Stimulated activated naive CD8-positive, alpha-beta T cell treated with anti-CD3 and anti-CD28 coated beads, Interleukin-15, Interleukin-2, amounts not matched to agents 100 U/mL and 50 U/mL, for 24 hours (primary cell): ENCODE measurements around the gene PRORP.
"Not testable (repeated sequence)": the region's sequence is repeated elsewhere in the genome, so short reads cannot be mapped to it uniquely, and the experiment has no call there.

Experiments
- ATAC-seq: fragments of 150-1000 bp; cut with Tn5 transposase; one replicate; pipeline ENCODE4 v1.10.0; 2021
- DNase-seq: peaks from one replicate; pipeline ENCODE4 v3.0.0; 2021

The PRORP gene

DNA sequence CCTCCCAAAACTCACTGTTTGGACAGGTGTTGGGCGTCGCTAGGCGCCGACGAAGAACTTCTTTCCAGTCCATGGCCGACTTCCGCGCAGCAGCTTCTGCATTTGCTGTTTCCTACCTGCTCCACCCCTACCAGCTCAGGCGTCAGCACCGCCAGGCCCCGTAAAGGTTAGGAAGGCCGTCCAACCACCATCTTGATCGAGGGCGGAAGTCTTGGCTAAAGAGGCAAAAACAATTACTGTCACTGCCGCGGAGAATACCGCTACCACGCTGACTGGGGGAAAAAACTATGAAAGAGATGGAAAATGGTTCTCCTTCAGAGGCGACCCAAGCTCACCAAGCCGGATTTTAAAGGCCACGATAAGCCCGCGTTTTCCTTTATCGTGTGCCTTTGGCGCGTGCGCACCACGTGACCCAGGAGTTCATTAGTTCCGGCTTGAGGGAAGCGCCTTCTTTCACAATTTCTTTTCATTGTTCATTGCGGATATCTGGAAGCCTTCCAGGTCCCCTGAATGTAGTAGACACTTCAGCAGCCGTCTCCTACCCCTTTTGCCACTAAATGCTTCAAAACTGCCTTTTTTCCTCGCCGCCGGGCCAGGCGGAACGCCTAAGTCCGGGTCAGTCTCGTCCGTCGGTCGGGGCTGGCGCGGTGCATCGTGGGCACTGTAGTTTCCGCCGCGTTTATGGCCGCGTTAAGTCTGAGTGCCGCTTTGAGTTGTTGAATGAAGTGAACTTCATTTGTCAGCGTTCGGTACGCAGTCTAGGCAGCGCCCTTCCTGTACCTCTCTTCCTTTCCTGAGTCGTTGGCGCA is at the start of gene PRORP, which contains the start of gene PPP2R3C:
PRORP (plus strand) TSS at position 666 of the 809 bp plus-strand sequence. CDS start 694 bp downstream, outside the sequence.
PPP2R3C (minus strand) TSS at position 104 of the 809 bp plus-strand sequence; CDS start at position 73, 31 bp downstream.
- ATAC-seq (peak; percentile 90), DNase-seq (peak; percentile 86)

DNA sequence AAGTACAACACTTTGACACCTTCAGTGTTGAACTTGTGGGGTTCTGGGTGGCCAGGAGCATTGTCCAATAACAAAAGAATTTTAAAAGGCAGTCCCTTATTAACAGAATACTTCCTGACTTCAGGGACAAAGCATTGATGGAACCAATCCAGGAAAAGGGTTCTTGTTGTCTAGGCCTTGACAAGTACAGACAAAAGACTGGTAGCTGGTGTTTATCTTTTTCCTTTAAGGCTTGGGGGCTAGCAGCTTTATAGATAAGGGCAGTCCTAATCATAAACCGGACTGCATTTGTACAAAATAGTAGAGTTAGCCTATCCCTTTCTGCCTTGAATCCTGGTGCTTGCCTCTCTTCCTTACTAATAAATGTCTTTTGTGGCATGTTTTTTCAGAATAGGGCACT is 48.9 kb upstream of the PRORP start:
- no peak for DNase-seq

DNA sequence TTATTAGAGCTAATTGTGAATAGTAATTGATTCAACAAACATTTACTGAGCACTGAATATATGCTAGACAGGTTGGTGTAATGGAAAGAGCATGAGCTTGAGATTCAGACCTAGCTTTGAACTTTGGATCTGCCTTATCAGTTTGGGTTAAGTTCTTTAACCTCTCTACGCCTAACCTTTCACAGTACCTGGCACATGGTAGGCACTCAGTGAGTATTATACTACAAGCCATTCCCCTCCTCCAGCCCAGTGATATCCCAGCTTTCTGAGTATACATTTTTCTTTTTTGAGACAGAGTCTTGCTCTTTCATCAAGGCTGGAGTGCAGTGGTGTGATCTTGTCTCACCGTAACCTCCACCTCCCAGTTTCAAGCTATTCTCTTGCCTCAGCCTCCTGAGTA is 44.3 kb upstream of the PRORP start:
- DNase-seq (no peak), ATAC-seq (no peak)

More for the DNA sequence above, 48.9 kb upstream of the PRORP start:
- ATAC-seq = no peak

DNA sequence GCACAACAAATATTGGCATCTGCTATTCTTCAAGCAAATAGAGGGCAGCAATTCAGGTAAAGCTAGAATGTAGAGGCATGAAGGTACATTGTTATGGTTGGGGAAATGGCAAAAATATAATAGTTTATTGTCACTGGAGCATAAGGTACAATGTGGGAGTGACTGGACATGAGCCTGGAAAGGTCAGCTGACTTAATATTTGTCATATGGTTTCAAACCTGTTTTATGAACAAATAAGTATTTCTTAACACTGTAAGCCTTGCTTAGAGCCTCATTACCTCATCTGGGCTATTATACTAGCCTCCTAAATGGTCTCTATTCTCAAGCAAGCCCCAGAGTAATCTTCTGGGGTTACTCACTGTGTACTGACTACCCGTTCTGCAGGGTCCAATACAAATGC is 42.6 kb upstream of the PRORP start:
- DNase-seq = no peak
- ATAC-seq = no peak

DNA sequence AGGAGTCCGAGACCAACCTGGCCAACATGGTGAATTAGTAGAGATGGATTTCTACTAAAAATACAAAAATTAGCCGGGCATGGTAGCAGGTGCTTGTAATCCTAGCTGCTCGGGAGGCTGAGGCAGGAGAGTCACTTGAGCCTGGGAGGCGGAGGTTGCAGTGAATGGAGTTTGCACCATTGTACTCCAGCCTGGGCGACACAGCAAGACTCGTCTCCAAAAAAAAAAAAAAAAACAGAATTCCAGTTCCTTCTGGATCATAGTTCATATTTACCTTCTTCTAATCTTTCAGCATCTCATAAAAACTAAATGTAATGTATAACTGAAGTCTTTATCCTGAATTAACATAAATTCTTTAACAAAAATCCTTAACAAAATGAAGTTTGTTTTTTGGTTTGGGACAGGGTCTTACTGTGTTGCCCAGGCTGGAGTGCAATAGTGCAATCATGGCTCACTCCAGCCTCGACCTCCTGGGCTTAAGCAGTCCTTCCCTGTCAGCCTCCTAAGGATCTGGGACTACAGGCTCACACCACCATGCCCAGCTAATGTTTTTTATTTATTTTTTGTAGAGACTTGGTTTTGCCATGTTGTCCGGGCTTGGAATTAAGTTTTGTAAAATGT is 38.7 kb upstream of the PRORP start:
- DNase-seq (no peak), ATAC-seq (no peak)

DNA sequence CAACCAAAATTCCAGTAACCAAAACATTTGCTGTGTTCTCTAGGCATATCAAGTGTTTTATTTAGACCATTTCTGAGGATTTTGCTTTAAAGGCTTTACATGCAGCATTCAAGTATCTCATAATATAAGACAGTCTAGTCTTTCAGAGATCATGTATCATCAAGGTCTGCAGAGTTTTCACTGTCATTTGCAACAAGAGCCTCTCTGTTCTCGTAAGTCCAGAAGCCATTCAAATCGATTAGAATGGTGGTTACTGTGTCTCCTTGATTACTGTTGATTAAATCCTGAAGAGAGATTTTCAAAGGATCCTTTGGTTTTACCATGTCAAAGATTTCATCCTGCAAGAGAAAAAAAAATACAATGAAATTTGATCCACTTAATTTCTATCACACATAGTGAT is 36.9 kb upstream of the PRORP start:
- DNase-seq (no peak), ATAC-seq (no peak)

DNA sequence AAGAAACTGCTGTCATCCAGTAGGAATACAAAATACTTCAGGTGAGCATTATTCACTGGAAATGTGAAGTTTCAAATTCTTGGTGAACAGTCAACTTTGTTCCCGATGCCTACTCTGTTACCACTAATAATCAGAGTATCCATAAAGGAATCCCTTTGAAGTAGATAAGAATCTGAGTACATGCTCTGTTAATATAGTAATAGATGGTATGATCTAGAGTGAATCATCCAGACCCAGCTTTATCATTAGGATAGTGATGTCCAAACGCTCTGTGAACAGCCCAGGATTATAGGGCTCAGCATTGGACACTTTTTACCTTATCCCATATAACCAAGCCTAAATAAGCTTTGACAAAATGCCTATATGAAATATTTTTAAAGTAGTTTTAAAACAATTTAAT is 33.8 kb upstream of the PRORP start:
- ATAC-seq (no peak), DNase-seq (no peak)

DNA sequence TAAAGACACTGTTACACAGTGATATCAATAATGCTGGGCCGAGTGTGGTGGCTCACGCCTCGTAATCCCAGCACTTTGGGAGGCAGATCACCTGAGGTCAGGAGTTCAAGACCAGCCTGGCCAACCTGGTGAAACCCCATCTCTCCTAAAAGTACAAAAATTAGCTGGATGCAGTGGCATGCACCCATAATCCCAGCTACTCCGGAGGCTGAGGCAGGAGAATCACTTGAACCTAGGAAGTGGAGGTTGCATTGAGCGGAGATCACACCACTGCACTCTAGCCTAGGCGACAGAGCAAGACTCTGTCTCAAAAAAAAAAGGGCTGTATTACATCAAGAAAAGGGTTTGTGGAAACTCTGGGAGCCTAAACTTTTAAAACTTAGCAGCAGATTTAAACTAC is 27.7 kb upstream of the PRORP start:
- DNase-seq, ATAC-seq: not testable (repeated sequence)

DNA sequence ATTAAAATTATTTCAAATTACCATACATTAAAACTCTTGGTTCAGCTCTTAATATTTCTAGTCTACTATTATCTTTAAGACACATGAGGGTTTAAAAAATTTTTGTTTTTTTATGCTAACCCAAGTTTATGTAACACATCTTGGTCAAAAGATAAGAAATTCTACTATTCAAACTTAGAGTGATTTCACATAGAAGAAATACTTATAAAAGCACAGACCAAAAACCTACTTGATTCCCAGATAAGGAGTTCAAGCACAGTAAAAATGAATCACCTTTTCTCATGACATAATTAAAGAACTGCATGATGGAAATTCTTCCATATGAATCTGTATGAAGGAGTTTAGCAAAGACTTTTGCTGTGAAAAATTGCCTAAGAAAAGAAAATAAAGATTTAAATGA is 14.5 kb upstream of the PRORP start:
- no peak for ATAC-seq
- DNase-seq = no peak

DNA sequence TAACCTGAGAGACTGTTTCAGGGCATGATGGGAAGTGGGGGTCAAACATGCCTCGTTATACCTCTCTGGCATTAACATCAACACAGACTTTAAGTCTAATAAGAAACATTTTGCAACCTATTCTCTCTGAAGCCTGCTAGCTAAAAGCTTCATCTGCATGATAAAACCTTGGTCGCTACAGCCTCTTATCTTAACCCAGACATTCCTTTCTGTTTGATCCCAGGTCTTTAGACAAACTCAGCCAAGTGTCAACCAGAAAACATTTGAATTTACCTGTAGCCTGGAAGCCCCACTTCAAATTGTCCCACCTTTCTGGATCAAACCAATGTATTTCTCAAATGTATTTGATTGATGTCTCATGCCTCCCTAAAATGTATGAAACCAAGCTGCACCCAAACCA is 9.7 kb upstream of the PRORP start:
- DNase-seq (no peak), ATAC-seq (no peak)

DNA sequence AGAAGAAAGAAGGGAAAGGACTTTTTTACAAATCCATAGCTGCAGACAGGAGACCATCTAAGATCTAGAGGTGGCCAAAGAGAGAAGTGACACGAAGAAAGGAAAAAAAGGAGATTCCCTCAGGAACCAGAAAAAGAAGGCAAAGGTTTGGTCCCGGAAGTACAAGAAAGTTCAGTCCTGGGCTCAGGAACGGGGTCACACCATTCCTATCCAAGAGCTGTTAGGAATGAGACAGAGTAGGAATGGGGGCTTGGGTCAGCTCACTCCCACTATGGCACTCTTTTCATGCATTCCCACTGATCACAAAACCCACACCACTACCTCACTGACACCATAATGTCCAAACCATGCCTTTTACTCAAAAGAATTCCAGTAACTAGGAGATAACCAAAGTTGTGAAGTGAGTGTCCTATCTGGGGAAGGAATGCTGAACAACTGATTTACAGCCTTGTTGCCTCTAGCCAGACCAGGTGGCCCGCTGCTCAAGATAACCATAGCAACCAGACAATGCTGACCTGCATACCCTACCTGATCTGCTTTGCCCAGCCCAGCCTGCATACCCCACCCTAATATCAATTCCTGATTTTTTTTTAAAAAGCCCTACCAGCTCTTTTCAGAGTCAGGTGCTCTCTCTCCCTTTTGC is 8.9 kb upstream of the PRORP start:
- DNase-seq = no peak
- ATAC-seq = no peak

DNA sequence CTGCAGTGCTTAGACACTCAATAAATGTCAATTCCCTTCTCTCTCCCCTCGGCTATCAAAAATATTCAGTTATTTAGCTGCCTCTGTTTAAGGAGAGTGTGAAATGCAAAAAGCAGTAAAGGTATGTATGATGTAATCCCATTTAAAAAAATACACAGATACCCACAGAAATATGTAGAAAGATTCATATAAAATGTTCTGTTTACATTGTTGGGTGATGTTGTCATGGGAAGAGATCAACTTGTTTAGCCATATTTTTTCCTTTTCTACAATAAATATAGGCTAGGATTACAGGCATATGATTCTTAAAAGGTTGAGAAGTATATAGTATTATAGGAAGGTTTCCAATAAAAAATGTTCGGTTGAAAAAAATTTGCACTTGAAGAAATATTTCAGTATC is 8.3 kb upstream of the PRORP start:
- no peak for DNase-seq
- no peak for ATAC-seq

DNA sequence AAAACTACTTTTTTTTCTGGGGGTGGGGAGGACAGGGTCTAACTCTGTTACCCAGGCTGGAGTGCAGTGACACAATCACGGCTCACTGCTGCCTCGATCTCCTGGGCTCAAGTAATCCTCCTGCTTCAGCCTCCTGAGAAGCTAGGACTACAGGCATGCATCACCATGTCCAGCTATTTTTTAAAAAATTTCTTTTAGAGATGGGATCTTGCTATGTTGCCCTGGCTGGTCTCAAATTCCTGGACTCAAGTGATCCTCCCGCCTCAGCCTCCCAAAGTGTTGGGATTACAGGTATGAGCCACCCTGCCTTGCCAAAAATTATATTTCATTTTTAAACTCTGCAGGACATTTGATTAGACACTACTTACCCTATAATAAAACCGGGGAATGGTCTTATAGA is 6.1 kb upstream of the PRORP start:
- no peak for DNase-seq

DNA sequence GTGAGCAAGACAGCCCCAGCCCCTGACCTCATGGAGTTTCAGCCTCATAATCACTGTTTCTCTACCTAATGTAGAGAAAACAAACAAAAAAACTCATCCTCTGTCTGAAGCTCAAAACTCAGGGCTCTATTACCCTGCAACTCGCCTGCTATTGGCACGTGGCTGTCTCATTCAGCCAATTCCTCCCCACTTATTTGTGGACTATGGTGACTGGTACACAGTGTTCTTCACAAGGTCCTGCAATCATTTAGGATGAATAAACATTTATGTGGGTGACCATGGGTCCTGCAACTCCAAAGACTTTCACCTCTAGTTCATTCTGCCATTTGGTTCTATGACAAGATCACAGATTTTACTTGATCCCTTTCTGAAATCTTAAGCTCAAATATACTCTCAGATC is 5.2 kb upstream of the PRORP start:
- no peak for DNase-seq
- no peak for ATAC-seq

More for the DNA sequence above, 6.1 kb upstream of the PRORP start:
- no peak for ATAC-seq

DNA sequence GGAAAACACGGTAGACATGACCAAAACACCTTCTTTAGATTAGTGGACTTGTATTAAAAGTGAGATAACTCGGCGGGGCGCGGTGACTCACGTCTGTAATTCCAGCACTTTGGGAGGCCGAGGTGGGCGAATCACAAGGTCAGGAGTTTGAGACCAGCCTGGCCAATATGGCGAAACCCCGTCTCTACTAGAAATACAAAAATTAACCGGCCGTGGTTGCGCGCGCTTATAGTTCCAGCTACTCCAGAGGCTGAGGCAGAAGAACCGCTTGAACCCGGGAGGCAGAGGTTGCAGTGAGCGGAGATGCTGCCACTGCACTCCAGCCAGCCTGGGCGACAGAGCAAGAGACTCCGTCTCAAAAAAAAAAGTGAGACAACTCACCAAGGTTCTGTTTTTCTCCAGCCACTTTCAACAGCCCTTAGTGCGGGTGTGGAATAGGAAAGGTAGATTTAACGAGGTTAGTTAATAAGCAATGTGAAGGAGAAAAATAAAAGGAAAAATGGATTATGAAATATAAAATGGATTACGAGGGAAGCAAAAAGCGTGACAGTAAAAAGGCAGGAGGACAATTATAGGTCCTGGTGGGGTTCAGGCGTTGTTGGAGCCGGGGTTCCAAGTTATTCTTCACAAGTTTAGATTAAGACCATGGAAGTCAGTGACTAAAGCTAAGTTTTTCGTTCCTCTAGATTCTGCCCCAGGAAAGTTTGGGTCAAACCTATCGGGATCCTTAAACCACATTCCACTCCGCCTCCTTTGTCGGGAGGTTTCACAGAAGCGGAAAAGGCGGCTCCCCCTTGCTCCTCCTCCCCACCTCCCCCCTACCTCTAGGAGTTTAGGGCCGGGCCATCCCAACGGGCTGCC is 1.1 kb upstream of the PRORP start:
- DNase-seq (peak; percentile 16), ATAC-seq (no peak)

DNA sequence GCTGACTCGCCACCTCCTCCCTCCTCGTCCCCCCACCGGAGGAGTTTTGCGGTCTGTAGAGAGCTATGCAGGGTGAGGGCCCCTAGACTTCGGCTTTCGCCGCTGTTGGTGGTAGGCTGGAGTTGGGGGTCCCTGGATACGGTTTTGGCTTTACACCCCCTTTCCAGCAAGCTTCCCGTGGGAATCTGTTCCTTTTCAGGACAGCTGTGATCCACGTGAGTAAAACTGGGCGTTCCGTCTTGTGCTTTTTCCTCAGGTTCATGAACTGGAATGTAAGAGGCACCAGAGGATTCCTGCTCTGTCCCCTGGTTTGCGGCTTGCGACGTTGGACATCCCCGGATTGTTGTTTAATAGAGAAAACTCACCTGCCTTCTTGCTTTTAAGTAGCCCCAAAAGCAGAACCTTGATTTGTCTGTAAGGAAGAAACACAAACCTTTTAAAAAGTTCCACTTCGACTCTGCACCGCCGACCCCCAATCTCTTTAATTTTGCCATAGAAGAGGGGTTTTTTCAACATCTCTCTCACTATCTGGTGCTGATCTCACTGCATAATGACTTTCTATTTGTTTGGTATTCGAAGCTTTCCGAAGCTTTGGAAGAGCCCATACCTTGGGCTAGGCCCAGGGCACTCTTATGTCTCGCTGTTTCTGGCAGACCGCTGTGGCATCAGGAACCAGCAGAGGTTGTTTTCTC is 490 bp downstream of the PRORP start:
- DNase-seq = peak; percentile 12
- ATAC-seq = no peak

DNA sequence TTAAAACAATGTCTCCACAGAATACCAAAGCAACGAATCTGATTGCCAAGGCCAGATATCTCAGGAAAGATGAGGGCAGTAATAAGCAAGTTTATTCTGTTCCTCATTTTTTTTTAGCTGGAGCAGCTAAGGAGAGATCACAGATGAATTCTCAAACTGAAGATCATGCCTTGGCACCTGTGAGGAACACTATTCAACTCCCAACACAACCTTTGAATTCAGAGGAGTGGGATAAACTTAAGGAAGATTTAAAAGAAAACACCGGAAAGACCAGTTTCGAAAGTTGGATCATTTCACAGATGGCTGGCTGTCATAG is 994 bp downstream of the PRORP start:
- ATAC-seq = no peak
- no peak for DNase-seq

DNA sequence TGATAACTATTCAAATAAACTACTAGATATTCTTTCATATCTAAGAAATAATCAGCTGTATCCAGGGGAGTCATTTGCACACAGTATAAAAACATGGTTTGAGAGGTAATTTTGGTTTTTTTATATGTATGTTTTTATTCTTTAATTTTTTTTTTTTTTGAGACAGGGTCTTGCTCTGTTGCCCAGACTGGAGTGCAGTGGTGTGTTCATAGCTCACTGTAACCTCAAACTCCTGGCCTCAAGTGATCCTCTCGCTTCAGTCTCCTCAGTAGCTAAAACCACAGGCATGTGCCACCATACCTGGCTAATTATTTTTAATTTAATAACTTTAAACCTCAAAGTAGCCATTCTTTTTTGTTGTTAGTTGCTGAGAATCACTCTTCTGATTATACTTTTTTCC is 1.8 kb downstream of the PRORP start:
- ATAC-seq (no peak), DNase-seq (no peak)

DNA sequence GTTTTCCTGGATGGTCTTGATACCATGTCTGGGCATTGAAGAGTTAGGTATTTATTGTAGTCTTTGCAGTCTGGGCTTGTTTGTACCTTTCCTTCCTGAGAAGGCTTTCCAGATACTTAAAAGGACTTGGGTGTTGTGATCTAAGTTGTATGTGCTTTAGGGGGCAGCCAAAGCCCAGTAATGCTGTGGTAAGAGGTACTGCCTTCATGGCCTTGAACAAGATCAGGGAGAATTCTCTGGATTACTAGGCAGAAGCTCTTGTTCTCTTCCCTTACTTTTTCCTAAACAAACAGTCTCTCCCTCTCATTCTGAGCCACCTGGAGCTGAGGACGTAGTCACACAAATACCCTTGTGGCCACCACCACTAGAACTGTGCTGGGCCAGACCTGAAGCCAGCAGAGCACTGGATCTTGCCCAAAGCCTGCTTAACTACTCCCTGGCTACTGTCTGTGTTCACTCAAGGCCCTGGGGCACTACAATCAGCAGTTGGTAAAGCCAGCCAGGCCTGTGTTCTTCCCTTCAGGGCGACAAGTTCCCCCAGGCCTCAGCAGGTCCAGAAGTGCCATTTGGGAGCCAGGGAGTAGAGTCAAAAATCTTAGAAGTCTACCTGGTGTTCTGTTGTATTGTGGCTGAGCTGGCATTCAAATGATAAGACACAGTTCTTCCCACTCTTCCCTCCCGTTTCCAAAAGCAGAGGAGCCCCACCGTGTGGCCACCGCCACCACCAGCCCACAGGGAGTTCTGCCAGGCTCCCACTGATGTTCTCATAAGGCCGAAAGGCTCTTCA is 11.4 kb downstream of the PRORP start:
- no peak for ATAC-seq
- no peak for DNase-seq

DNA sequence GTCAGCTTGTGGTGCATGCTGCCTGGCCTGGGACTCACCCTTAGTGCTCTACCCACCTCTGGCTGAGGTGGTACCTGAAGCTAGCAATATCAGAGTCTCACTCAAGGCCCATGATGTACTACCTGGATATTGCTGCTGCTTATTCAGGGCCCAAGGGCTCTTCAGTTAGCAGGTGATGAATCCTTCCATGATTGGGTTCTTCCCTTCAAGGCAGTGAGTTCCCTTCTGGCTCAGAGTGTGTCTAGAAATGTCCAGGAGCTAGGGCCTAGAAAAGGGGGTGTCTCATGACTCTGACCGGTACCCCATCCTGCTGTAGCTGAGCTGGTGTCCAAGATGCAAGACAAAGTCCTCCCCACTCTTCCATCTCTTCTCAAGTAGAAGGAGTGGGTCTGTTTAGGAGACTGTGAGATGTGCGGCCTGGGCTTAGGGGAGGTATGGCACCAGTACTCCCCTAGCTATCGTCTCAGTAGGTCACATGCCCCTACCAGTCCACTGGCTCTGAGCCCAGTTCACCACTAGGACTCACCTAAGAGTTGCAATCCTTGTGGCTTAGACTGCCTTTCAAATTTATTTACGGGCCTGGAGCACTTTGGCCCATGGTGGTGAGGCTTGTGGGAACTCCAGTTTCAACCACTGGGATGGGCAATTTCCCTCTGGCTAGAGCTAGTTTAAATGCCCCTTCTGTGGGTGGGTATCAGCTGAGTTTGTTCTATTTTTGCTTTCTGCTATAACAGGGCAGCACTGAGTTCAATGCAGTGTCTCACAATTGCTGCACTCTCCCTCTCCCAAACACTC is 12.2 kb downstream of the PRORP start:
- ATAC-seq = no peak
- no peak for DNase-seq
